Stimulated activated CD8-positive, alpha-beta memory T cell treated with anti-CD3 and anti-CD28 coated beads, Interleukin-4, amount 100 ng/mL, for 24 hours (primary cell): Measurements from ENCODE around the gene ST6GALNAC6.
"Not testable (repeated sequence)": the region's sequence is repeated elsewhere in the genome, so short reads cannot be mapped to it uniquely, and the experiment has no call there.

Experiments
- DNase-seq: peaks from one replicate; pipeline ENCODE4 v3.0.0-alpha.2; 2020; ENCODE audit warnings: low read depth

The ST6GALNAC6 gene

DNA sequence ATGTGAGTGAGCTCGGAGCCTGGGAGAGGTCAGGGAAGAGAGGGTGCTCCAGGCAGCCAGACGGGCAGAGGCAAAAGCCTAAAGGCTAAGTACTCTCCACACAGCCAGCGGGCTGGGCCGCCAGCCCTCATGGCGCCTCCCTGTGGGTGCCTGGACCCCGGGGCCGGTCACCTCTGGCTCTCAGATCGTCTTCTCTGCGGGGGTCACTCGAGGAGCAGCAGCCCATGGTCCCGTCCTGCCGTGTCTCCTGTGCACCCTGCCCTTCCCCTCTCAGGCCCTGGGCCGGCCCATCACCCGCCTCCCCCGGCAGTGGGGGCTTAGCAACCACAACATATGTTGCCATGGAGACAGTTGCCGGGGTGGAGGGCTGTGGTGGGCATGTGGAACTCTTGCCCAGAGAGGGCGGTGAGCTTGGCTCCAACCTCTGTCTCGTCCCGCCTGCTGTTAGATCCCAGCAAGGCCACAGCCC lies 26.1 kb downstream of the ST6GALNAC6 start:
- DNase-seq = no peak

DNA sequence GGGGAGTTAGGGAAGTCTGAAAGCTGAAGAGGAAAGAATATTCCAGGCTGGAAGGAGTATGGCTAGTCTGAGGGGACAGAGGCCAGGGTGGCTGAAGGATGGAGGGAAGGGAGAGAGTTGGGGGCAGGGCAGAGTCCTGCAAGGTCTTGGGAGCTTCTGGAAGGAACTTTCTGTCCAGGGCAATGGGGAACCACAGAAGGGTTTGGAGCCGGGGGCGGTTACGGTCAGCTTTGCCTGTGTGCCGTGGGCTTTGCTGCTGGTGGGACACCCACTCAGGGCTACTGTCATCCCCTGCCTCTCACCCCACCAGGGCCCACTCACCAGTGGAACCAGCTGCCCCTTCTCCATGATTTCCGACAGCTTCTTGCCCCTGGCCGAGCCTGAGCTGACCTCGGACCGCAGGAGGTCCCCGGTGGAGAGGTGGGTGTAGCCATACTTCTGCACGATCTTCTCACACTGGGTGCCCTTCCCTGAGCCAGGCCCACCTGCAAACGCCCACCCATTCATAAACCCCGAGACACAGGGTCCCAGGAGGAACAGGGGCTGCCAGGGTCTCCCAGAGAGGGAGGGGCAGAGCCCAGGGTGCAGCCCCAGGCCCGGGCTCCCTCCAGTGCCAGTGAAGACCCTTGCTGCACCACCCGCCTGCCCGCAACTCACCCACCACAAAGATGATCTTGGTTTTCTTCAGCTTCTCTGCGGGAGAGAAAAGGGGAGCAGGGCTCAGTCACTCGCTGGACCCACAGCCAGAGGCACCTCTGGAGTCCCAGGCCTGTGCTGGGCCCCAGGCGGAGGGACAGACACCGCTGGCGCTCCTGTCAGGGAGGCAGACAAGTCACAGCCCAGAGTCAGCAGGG lies 26.8 kb downstream of the ST6GALNAC6 start:
- DNase-seq = no peak

GRCh38 chr9:127871531-127871930 lies 27.9 kb downstream of the ST6GALNAC6 start:
- DNase-seq = no peak

DNA sequence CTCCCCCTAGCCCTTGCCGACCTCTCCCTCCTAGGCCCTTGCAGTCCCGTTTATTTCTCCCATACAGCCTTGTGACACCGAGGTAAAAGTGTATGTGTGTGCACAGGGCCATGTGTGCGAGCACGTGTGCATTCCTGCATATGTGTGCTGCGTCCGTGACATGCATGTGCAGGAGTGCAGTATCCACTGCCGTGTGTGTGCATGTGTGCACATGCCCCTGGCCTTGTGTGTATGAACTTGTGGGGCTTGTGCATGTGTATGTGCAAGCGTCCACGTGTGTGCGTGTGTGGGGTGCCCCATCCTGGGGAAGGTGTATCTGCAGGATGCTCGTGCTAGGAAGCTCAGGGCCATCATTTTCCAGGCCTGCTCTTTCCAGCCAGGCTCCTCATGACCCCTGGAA lies 28.5 kb downstream of the ST6GALNAC6 start:
- no peak for DNase-seq

GRCh38 chr9:127870153-127870491 lies 29.3 kb downstream of the ST6GALNAC6 start:
- not testable (repeated sequence) for DNase-seq

GRCh38 chr9:127869310-127870152 lies 29.9 kb downstream of the ST6GALNAC6 start:
- peak; percentile 74 for DNase-seq

DNA sequence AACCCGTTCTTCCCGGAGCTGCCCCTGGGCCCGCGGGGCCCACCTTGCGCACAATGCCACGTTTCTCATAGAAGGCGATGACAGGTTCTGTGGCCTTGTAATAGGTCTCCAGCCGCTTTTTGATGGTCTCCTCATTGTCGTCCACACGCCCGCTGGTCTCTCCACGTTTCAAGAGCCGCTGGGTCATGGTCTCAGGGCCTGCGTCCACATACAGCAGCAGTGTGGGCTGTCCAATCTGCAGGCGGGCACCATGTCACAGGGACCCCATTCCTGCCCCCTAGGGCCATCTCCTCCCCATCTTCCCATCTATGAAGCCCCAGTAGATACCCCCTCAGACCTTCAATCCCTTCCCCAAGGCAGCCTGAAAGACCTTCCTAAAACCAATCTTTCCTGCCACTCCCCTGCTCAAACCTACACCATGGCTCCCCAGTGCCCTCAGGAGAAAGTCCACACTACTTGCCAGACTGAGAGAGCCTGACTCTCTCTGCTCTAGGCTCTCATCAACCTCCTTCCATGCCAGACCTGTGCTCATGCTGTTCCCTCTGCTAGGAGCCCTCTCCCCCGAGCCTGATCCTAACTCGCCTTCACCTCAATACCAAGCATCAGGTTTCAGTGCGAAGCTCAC lies 31.0 kb downstream of the ST6GALNAC6 start:
- no peak for DNase-seq

- DNase-seq = no peak
Observed at GRCh38 chr9:127867356-127868277, 31.8 kb downstream of the ST6GALNAC6 start.

DNA sequence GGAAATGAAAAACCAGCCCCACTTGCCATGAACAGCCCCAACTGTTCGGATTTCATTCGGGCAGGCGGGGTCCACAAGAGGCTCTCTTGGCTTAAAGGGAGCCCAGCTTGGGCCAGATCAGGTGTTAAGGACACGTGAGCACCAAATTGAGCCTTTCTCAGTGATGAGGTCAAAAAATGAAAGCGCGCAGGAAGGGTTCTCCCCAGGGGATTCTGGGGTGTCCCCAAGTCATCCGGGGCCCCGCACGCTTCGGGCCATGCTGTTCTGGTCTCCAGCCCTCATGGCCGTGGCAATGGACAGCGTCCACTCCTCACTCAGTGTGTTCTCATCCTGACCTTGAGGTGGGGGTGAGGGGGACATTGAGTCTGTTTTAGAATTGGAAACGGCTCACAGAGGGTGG lies 32.9 kb downstream of the ST6GALNAC6 start:
- no peak for DNase-seq

GRCh38 chr9:127865645-127866464 lies 33.5 kb downstream of the ST6GALNAC6 start:
- no peak for DNase-seq

GRCh38 chr9:127863191-127863621 lies 36.2 kb downstream of the ST6GALNAC6 start:
- DNase-seq = no peak

GRCh38 chr9:127862075-127863011 lies 37.1 kb downstream of the ST6GALNAC6 start:
- DNase-seq = peak; percentile 24

GRCh38 chr9:127860779-127861178 lies 38.6 kb downstream of the ST6GALNAC6 start:
- DNase-seq = no peak

DNA sequence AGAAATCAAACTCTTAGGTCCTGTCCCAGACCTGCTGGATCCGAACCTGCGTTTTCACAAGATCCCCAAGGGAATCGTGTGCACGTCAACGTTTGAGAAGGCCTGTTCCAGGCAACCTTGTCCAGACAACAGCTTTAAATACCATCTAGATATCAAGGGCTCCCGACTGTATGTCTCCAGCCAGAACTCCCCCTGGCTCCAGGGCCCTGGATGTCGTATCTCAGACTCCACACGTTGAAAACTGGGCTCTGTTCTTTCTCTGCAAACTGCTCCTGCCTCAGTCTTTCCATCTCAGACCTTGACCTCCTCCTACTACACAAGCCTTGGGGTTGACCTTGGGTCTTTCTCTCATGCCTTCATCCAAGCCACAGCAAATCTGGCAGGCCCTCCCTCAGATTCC lies 39.1 kb downstream of the ST6GALNAC6 start:
- no peak for DNase-seq

- no peak for DNase-seq
Observed at GRCh38 chr9:127858041-127858512, 41.3 kb downstream of the ST6GALNAC6 start.

- no peak for DNase-seq
Observed at GRCh38 chr9:127857278-127857677, 42.1 kb downstream of the ST6GALNAC6 start.

DNA sequence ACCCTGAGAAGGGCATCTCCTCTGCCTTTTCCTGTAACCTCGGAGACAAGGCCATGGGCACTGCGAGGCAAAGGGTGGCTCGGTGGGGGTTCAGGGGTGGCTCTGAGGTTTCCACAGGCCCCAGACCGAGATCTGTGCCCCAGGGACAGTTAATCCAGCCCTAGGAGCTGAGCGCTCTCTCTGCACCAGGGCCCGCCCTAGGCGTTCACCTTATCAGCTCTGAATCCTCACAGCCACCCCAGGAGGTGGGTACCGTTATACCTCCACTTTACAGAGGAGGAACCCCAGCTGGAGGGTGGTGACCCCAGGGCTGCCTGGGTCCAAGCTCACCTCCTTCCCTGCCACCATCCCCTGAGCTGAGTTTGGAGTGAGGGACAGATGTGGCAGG lies 42.7 kb downstream of the ST6GALNAC6 start:
- DNase-seq = no peak

DNA sequence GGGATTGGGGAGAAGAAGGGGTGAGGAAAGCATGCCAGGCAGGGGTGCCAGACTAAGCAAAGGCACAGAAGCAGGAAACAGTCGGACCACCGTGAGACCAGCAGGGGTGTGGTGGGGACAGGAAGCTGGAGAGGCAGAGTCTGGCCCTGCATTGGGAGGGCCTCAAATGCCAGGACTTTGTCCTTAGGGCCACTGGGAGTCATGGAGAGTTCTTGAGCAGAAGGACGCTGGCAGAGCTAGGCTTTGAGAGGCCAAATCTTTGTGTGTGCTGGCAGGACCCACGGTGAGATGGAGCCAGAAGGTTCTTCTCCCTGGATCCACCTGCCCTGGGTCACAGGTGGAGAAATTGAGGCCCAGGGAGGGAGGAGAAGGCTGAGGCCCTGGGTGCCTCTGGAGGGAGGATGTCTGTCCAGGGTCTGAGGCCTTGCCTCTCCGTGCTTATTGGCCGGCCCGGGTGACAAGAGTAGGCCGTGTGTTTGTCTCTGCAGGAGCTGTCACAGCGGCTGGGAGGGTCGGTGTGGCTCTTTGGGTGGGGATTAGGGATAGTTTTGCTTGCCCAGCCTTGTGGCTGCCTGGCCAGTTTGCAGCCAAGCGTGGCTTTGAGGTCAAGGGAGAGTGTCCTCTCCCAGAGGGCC lies 43.2 kb downstream of the ST6GALNAC6 start:
- DNase-seq = no peak

- DNase-seq = no peak
Observed at GRCh38 chr9:127855522-127855921, 43.9 kb downstream of the ST6GALNAC6 start.
